Calu3 (cell line): Measurements from ENCODE around the gene CARD10. TPM values are rescaled to one million over a fixed set of nuclear protein-coding genes. Genes with fewer than 3 reads are reported as not detected.

Experiments
- BruUV-seq: library from RNA; stranded (reverse); fragments of 400-500 nt; replicated peaks from 2 replicates; lab custom pipeline; 2021; lab: Mats Ljungman, UMichigan
- CTCF ChIA-PET: fragments of 300-600 bp; sonication (Branson Sonifier 250); formaldehyde crosslinking; loops from one replicate; lab custom pipeline; 2022; ENCODE audit warnings: antibody characterized with exemption; lab: Charles Lee
- DNase-seq: peaks from one replicate; pipeline ENCODE4 v3.0.0; 2022
- H3K27ac Mint-ChIP-seq: one replicate; pipeline ENCODE4 v1.8.0; 2022; ENCODE audit warnings: mixed read lengths; ENCODE audit not compliant: unreplicated experiment
- H3K27me3 Mint-ChIP-seq: one replicate; pipeline ENCODE4 v1.8.0; 2022; ENCODE audit warnings: mixed read lengths; ENCODE audit not compliant: unreplicated experiment
- H3K36me3 Mint-ChIP-seq: one replicate; pipeline ENCODE4 v1.8.0; 2022; ENCODE audit warnings: mild to moderate bottlenecking, moderate library complexity, mixed read lengths; ENCODE audit not compliant: insufficient read depth, unreplicated experiment
- H3K4me1 Mint-ChIP-seq: one replicate; pipeline ENCODE4 v1.8.0; 2022; ENCODE audit warnings: mild to moderate bottlenecking, low read depth, mixed read lengths; ENCODE audit not compliant: unreplicated experiment
- H3K4me3 Mint-ChIP-seq: one replicate; pipeline ENCODE4 v1.8.0; 2022; ENCODE audit warnings: mild to moderate bottlenecking, low read depth, moderate library complexity, mixed read lengths; ENCODE audit not compliant: unreplicated experiment
- H3K9me3 Mint-ChIP-seq: one replicate; pipeline ENCODE4 v1.8.0; 2022; ENCODE audit warnings: low read depth, mixed read lengths; ENCODE audit not compliant: unreplicated experiment
- CTCF ChIP-seq: fragments of 200-600 bp; IDR thresholded peaks from one replicate; pipeline ENCODE4 v1.8.0; 2022; ENCODE audit warnings: antibody characterized with exemption; ENCODE audit not compliant: unreplicated experiment
- intact Hi-C: fragments of 100-400 bp; cut with micrococcal nuclease; formaldehyde crosslinking; loops from one replicate; pipeline ENCODE4 v1.10.0; 2022; ENCODE audit not compliant: unreplicated experiment
- total RNA-seq: library from RNA; stranded (reverse); gene quantifications from 2 replicates; pipeline ENCODE4 v1.2.3, GENCODE V29; 2022

Gene CARD10
- total RNA-seq, 1 experiment from 2014 or later: 49.2 TPM

DNA sequence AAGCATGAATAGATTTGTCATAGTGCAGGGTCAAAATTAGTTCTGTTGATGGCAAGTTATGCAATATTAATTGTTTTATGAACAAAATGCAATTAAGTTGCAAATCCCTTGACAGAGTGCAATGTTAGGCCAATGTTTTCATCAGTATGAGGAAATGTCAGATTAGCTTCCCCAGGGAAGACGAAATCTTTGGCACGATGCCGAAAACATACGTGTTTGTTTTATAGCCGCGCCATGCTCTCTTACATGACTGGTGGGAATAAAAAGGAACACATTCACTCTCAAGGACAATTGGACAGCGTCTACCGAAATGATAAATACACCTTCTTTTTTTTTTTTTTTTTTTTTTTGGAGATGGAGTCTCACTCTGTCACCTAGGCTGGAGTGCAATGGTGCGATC, 60.0 kb downstream of the CARD10 start:
- BruUV-seq: no TSS peak
- no peak overlapping the region for H3K27ac Mint-ChIP-seq
- no peaks in the 10 kb centered on the region for H3K27me3 Mint-ChIP-seq
- intact Hi-C loops: loop anchor here (5.0 kb wide), 1 partner anchor 192 kb away; no protein-coding TSS in a partner anchor
- H3K9me3 Mint-ChIP-seq: no peaks in the 10 kb centered on the region
- no peak for TF ChIP-seq CTCF
- CTCF ChIA-PET: interaction anchor here (0.6 to 5.4 kb wide), 9 partner anchors 10 to 145 kb away, joined by 3 to 63 read pairs (median 3); no protein-coding TSS in a partner anchor
- DNase-seq: peak; percentile 56
- no peak overlapping the region for H3K4me3 Mint-ChIP-seq
- peaks cover 30% of the 10 kb centered on the region for H3K36me3 Mint-ChIP-seq
- H3K4me1 Mint-ChIP-seq: peaks cover 53% of the 10 kb centered on the region

GRCh38 chr22:37457093-37457893, 61.9 kb downstream of the CARD10 start:
- Mint-ChIP-seq H3K27ac (no peak overlapping the region), H3K9me3 (no peaks in the 10 kb centered on the region), H3K27me3 (no peaks in the 10 kb centered on the region), H3K36me3 (peaks cover 30% of the 10 kb centered on the region), H3K4me1 (peaks cover 58% of the 10 kb centered on the region), H3K4me3 (no peak overlapping the region)
- intact Hi-C loops: loop anchor here (1.0 to 5.0 kb wide), 3 partner anchors 28 to 190 kb away; no protein-coding TSS in a partner anchor
- no TSS peak for BruUV-seq
- CTCF ChIA-PET: interaction anchor here (0.8 to 5.4 kb wide), 7 partner anchors 12 to 143 kb away, joined by 3 to 63 read pairs (median 7); no protein-coding TSS in a partner anchor
- DNase-seq: peak; percentile 95
- TF ChIP-seq CTCF: peak; percentile 96

DNA sequence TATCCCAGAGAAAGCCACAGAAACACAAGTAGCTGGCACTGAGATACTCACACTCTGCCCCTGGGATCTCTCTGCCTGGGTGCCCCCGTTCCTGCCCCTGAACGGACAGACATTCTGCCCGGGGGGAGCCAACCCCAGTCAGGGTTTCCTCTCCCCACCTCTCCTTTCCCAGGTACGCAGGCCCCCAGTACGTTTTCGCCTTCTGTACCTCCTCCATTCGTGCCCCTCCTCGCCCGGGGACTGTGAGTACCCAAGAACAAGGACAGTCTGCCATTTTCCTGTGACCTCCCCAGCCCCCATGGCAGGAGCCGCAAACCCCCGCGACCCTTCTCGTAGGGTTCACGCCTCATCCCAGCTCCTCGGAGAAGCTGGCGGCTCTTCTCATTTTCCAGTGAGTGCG, 62.9 kb downstream of the CARD10 start:
- no TSS peak for BruUV-seq
- TF ChIP-seq CTCF: no peak
- CTCF ChIA-PET: interaction anchor here (0.6 to 5.4 kb wide), 10 partner anchors 11 to 204 kb away, joined by 3 to 63 read pairs (median 6); no protein-coding TSS in a partner anchor
- no peak for DNase-seq
- H3K4me3 Mint-ChIP-seq: peak overlapping the region; percentile 42
- H3K36me3 Mint-ChIP-seq: peaks cover 26% of the 10 kb centered on the region
- H3K27me3 Mint-ChIP-seq: no peaks in the 10 kb centered on the region
- peaks cover 58% of the 10 kb centered on the region for H3K4me1 Mint-ChIP-seq
- H3K27ac Mint-ChIP-seq: peak overlapping the region; percentile 83
- H3K9me3 Mint-ChIP-seq: no peaks in the 10 kb centered on the region
- intact Hi-C loops: loop anchor here (5.0 kb wide), 1 partner anchor 189 kb away; no protein-coding TSS in a partner anchor

- Mint-ChIP-seq H3K27ac (peak overlapping the region; percentile 83), H3K36me3 (peaks cover 26% of the 10 kb centered on the region), H3K4me3 (peak overlapping the region; percentile 42), H3K4me1 (peaks cover 58% of the 10 kb centered on the region), H3K27me3 (no peaks in the 10 kb centered on the region), H3K9me3 (no peaks in the 10 kb centered on the region)
- BruUV-seq: no TSS peak
- CTCF ChIA-PET: interaction anchor here (0.5 to 5.4 kb wide), 13 partner anchors 11 to 204 kb away, joined by 3 to 63 read pairs (median 6); no protein-coding TSS in a partner anchor
- intact Hi-C loops: loop anchor here (1.0 to 5.0 kb wide), 2 partner anchors 24 to 189 kb away; no protein-coding TSS in a partner anchor
- TF ChIP-seq CTCF: no peak
- no peak for DNase-seq
Measured at GRCh38 chr22:37455896-37456295, 63.3 kb downstream of the CARD10 start.
